C4-2B (cell line): ENCODE results near the gene MYO1H.
"Not testable (repeated sequence)": the region's sequence is repeated elsewhere in the genome, so short reads cannot be mapped to it uniquely, and the experiment has no call there.

Experiments used
- H3K27ac ChIP-seq: fragments of 450-650 bp; 2 replicates; pipeline ENCODE4 v1.5.1; 2017
- ZFX ChIP-seq: fragments of 450-650 bp; IDR thresholded peaks from 2 replicates; pipeline ENCODE4 v1.6.1; 2017
- TF ChIP-seq, protein P1 (sequence below): fragments of 450-650 bp; conservative IDR thresholded peaks from 2 replicates; pipeline ENCODE4 v1.5.1; 2017; ENCODE audit warnings: mild to moderate bottlenecking

The MYO1H gene

DNA sequence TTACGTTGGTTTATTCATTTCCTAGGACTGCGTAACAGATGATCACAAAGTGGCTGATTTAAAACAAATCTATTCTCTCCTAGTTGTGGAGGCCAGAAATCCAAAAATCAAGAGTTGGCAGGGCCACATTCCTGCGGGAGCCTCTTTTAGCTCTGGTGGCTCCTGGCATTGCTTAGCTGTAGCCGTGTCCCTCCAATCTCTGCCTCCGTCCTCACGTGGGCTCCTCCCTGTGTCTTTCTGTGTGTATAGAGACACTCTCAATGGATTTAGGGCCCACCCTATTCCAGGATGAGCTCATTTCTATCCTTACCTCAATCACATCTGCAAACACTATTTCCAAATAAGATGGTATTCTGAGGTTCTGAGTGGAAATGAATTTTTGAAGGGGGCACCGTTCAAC, 86.9 kb downstream of the MYO1H start:
- no peak overlapping the region for H3K27ac ChIP-seq
- TF ChIP-seq ZFX, result no peak
- TF ChIP-seq, protein P1, sequence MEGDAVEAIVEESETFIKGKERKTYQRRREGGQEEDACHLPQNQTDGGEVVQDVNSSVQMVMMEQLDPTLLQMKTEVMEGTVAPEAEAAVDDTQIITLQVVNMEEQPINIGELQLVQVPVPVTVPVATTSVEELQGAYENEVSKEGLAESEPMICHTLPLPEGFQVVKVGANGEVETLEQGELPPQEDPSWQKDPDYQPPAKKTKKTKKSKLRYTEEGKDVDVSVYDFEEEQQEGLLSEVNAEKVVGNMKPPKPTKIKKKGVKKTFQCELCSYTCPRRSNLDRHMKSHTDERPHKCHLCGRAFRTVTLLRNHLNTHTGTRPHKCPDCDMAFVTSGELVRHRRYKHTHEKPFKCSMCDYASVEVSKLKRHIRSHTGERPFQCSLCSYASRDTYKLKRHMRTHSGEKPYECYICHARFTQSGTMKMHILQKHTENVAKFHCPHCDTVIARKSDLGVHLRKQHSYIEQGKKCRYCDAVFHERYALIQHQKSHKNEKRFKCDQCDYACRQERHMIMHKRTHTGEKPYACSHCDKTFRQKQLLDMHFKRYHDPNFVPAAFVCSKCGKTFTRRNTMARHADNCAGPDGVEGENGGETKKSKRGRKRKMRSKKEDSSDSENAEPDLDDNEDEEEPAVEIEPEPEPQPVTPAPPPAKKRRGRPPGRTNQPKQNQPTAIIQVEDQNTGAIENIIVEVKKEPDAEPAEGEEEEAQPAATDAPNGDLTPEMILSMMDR, result no peak

DNA sequence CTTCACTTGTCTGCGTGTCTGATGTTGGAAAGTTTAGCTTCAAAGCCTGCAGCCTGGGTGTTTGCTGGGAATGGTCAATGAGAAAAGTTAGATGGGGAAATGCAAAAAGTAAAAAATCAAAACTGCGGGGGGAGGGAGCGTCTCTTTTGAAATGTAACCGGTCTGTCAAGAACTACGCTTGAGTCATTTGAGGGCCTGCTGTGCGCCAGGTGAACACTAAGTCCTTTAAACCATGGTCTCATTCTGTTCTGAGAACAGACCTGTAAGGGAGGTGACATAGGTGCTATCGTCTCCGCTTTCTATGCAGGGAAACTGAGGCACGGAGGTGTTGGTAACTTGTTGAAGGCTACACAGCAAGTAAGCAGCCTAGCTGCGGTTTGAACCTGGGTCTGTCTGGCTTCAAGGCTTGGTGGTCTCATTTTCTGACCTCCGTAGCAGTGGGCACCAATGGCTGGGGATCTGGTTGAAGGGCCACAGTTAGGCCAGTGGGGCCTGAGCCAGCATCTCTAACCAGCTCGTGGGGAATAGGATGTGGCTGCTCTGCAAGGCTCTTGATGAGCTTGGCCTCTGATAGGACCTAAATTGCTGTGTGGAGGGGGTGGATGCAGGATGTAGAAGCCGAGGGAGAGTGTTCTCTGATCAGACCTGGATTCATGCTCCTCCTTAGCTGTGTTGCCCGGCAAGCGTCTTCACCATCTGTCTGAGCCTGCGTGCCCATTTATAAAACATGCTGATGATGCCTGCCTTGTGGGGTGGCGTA, 87.9 kb downstream of the MYO1H start:
- TF ChIP-seq, protein P1, result no peak
- TF ChIP-seq ZFX, result no peak
- no peak overlapping the region for H3K27ac ChIP-seq

DNA sequence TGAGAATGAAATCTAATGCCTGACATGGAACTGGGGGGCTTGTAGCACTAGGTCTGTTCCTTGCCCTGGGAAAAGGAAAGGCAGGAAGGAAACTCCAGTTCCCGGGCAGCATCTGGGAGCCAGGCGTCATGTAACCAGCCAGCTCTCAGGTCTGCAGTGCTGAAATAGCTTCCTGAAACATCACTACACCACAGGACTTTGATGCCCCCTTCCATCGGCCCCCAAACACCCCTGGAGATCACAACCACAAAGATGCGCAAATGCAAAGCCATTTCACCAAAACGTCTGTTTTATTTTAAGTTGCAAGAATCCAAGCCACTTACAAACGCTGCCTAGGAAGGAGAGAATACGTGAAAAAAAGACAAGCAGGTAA, 88.5 kb downstream of the MYO1H start:
- no peak for TF ChIP-seq ZFX
- TF ChIP-seq, protein P1, result no peak
- no peak overlapping the region for H3K27ac ChIP-seq

DNA sequence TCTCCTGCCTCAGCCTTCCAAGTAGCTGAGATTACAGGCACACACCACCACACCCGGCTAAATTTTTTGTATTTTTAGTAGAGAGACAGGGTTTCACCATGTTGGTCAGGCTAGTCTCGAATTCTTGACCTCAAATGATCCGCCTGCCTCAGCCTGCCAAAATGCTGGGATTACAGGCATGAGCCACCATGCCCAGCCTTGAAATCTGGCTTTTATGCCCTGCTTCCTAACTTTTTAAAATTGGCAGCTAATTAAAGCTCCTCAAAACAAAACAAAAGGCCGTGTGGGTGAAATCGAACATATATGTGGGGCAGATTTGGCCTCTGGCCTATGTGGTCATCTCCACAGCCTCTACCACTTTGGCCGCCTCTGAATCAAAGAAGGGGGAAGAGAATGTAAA, 91.5 kb downstream of the MYO1H start:
- no peak for TF ChIP-seq ZFX
- TF ChIP-seq, protein P1, result no peak
- H3K27ac ChIP-seq, result no peak overlapping the region

DNA sequence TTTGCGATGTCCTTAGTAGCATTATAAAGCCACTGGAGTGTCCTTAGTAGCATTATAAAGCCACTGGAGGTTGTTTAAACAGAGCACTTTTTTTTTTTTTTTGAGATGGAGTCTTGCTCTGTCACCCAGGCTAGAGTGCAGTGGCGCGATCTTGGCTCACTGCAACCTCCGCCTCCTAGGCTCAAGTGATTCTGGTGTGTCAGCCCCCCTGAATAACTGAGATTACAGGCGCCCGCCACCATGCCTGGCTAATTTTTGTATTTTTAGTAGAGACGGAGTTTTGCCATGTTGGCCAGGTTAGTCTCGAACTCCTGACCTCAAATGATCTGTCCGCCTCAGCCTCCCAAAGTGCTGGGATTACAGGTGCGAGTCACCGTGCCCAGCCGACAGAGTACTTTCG, 92.3 kb downstream of the MYO1H start:
- not testable (repeated sequence) for H3K27ac ChIP-seq

DNA sequence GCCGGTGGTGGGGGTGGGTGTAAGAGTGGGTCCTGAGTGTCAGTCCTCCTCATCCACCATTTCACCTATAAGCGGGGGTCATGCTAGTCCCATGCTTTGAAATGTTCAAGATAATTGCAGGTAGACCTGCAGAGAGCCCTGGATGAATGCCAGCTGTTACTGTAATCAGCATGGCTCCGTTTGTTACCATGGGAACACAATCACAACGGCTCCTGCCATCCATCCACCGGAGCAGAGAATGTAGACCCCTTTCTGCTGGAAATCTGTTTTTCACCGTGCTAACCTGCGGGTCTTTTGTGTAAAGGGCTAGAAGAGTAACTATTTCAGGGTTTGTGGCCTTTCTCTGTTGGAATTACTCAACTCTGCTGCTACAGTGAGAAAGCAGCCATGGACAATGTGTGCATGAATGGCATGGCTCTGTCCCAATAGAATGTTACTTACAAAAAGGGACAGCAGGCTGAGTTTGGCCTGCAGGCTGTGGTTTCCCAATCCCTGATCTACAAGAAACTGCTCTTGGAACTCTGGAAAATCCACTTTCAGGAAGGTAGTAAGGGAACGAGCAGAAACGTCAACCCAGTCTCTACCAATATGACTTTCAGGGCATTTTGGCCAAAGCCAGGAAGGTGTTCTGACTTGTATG, 93.3 kb downstream of the MYO1H start:
- H3K27ac ChIP-seq, result no peak overlapping the region
- TF ChIP-seq ZFX, result no peak
- TF ChIP-seq, protein P1, result no peak

DNA sequence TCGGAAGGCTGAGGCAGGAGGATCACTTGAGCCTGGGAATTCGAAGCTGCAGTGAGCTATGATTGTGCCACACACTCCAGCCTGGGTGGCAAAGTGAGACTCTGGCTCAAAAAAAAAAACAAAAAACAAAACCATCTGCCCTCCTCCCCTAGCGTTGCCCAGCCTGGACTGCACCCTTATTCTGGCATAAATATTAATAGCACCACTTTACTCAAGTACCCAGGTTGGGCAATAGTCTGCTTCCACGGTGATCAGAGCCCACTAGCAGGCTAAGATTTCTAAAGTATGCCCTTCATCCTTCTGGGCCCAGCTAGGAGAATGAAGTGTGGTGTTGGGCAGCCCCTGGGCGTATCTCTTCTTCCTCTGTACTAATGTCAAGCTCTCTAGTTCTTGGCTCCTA, 96.1 kb downstream of the MYO1H start:
- TF ChIP-seq, protein P1, result no peak
- no peak for TF ChIP-seq ZFX
- no peak overlapping the region for H3K27ac ChIP-seq

DNA sequence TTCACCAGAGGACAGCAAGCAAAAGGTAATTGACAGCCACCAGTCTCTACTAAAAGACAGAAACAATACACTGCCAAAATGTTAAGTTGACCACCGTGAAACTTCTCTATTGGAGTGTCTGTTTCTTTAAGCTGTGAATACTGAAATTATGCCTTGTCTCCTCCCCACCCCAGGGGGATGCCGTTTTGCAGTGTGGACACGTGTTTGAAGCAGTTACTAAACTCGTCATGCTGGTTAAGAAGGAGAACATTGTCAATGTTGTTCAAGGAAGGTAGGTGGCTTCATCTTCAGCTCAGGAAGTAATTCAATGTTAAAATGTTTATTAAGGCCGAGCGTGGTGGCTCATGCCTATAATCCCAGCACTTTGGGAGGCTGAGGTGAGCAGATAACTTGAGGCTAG, 96.6 kb downstream of the MYO1H start:
- no peak for TF ChIP-seq ZFX
- TF ChIP-seq, protein P1, result no peak
- H3K27ac ChIP-seq, result 0 out of 2 replicates have a peak overlapping the region, but pooled peaks have one; percentile 7
